ACHN (cell line): ENCODE results near the gene CADPS2.

ENCODE experiments used
- DNase-seq: peaks from one replicate; pipeline ENCODE4 v3.0.0-alpha.2; 2015
- in situ Hi-C: cut with HindIII; loops from 2 replicates; pipeline ENCODE4 v1.10.0; 2017; ENCODE audit warnings: low sequenced_read_pairs, low pct_ligation_motif_present, low pct_unique_long_range_greater_than_20kb

The CADPS2 gene

DNA sequence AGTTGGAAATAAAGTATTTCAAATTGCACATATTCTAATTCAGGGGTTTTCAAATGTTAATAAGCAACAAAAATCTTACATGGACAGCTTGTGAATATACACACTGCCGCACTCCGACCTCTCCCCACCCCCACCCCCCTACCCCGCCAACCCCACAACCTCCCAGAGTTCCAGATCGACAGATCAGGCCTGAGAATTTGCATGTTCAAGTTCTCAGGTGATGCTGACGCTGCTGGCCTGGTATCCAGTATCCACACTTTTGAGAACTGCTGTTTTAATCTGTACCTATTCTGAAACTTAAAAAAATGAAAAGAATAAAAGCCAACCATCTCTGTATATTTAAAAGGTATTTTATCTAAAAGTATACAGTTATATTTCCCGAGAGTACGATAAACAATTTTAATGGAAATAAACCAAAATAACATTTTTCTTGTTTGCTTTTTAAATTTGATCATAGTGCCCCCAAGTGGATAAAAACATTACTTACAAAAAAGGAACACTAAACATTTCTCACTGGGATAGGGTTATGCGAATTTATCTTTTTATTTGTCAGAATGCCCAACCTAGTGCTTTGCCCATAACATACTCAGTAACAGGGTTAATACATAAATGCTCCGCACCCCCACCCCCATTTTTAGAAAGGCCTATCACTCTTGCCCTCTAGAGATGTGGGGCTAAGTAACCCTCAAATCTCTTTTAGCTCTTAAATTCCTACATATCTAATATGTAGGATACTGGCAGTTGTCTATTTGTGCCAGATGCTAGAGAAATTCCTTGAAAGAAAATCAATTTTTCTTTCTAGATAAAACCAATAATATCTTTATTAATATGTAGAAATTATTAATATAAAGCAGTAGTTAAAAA is 353.6 kb downstream of the CADPS2 start:
- in situ Hi-C loops: no loop called here
- peak; percentile 47 for DNase-seq

- peak; percentile 67 for DNase-seq
- in situ Hi-C loops: no loop called here
These were observed 357.3 kb downstream of the CADPS2 start for GRCh38 chr7:122528879-122529481.

- DNase-seq: no peak
- in situ Hi-C loops: no loop called here
These were observed 360.9 kb downstream of the CADPS2 start for GRCh38 chr7:122525355-122525754.

- in situ Hi-C loops: no loop called here
- DNase-seq: no peak
These were observed 364.5 kb downstream of the CADPS2 start for GRCh38 chr7:122521767-122522166.

- in situ Hi-C loops: no loop called here
These were observed 365.2 kb downstream of the CADPS2 start for GRCh38 chr7:122520971-122521555.

DNA sequence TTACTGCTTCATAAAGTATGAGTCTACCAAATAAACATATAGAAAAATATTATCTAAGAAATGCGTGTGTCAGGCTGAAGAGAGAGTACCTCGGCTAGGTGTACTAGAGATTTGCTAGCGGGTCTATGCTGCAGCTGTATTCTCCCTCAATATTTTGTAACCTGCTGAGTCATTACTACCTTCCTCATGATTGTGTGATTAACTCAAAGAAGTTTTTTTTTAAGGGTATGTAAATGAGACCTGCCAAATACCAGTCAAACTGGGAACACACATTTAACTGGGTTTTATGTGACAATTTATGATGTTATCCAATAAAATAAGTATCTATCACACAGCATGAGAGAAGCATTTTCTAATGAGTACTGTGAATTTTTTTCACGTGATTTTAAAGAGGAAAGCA is 367.8 kb downstream of the CADPS2 start:
- no peak for DNase-seq
- in situ Hi-C loops: no loop called here

More at GRCh38 chr7:122520971-122521555, 365.2 kb downstream of the CADPS2 start:
- no peak for DNase-seq

DNA sequence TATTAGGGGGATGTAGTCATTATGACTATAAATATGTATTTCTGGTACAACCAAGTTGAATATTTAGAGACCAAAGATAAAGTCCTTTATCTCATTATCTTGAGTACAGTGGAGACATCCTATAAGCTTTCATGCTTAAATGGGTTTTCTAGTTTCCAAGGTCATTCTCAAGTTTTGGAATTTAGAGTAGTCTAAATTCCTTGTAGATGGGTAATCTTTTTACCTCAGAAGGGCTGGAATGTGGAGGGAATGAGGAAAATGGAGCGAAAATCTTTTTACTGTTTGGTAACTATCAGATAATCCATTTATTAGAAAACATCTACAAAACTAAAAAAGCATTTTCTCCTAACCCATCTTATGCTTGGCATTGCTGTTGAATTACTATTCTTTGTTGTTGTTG is 368.7 kb downstream of the CADPS2 start:
- in situ Hi-C loops: no loop called here
- no peak for DNase-seq

DNA sequence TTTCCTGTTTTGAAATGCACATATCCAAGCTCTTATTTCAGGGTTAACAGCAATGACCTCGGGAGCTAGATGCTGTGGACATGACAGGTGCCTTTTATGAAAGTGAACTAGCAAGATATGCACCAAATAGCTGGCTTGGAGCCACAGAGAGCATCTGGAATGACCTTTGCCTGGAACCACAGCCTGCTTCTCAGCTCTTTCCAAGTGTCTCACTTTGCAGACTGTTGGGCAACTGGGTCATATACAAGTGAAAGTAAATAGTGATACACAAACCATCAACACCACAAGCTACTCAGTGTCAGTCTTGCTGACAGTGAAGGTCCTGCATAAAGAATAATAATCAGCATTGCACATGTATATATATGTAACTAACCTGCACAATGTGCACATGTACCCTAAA is 370.9 kb downstream of the CADPS2 start:
- in situ Hi-C loops: no loop called here
- DNase-seq: no peak

- DNase-seq: no peak
- in situ Hi-C loops: no loop called here
These were observed 375.0 kb downstream of the CADPS2 start for GRCh38 chr7:122511268-122511667.

DNA sequence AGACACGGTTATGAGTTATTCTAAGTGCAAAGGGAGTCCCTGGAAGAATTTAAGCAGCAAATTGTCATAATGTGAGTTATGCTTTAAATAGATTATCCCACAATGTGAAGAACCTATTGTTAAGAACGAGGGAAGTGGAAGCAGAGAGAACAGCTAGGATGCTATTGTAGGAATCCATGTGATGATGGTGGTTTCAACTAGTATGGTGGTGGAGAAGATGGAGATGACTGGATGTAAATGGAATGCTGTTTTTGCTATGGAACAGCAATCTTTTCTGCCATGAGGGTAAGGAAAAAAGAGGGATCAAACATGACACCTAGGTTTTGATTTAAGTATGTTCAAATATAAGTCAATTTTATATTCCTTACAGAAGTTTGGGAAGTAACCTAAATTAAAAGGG is 378.7 kb downstream of the CADPS2 start:
- DNase-seq: no peak
- in situ Hi-C loops: no loop called here

DNA sequence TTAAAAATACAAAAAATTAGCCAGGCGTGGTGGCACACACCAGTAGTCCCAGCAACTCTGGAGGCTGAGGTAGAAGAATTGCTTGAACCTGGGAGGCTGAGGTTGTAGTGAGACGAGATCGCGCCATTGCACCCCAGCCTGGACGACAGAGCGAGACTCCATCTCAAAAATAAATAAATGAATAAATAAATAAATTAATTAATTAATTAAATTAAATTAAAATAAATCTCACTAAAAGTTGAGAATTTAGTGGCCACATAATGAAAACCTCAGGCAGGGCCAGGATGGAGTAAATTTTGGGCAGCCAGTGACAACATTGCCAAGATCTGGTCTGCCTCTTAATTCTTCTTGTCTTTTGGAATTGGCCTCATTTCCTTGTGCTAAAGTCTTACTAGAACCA is 394.3 kb downstream of the CADPS2 start:
- in situ Hi-C loops: no loop called here
- no peak for DNase-seq

DNA sequence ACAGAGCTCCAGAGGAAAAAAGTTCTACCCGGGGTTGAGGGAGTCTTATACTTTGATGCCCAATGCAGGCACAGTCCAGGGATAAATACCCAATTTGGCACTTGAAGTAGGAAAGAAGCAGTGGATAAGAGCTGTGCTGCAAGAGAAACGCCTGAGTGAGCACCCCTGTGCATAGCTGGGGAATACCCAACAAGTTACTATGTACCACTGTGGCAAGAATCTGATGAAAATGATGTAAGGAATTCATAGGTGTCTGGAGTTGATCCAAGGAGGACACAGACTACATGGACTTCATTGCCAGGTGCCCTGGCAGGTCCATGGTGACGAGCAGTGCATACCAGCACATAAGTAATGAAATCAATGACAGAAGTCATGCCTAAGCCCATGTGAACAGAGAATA is 398.0 kb downstream of the CADPS2 start:
- in situ Hi-C loops: no loop called here
- peak; percentile 52 for DNase-seq

DNA sequence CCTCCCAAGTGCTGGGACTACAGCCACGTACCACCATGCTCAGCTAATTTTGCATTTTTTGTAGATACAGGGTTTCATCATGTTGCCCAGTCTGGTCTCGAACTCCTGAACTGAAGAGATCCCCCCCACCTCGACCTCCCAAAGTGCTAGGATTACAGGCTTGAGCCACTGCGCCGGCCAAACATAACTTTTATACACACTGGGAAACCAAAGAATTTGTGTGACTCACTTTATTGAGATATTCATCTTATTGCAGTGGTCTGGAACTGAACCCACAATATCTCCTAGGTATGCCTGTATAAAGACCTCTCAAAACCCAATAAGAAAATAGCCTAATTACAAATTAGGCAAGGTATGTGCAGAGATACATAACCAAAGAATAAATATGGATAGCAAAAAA is 399.1 kb downstream of the CADPS2 start:
- in situ Hi-C loops: no loop called here
- DNase-seq: peak; percentile 39

- in situ Hi-C loops: no loop called here
- no peak for DNase-seq
These were observed 400.4 kb downstream of the CADPS2 start for GRCh38 chr7:122485856-122486255.

DNA sequence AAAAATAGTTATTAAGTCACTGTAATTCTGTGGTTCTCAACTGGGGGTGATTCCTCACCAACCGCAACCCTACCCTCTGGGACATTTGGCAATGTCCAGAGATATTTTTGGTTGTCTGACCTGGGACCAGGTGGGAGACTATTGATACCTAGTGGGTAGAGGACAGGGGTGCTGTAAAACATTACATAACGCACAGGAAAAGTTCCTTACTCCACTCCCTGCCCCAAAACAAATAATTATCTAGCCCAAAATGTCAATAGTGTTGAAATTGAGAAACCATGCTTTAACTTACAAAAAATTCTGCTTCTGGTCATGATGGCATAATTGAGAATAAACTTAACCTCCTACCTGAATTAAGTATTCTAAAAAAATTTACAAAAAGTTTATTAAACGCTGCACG is 404.0 kb downstream of the CADPS2 start:
- in situ Hi-C loops: no loop called here
- no peak for DNase-seq

- in situ Hi-C loops: no loop called here
- no peak for DNase-seq
These were observed 415.4 kb downstream of the CADPS2 start for GRCh38 chr7:122470859-122471258.

DNA sequence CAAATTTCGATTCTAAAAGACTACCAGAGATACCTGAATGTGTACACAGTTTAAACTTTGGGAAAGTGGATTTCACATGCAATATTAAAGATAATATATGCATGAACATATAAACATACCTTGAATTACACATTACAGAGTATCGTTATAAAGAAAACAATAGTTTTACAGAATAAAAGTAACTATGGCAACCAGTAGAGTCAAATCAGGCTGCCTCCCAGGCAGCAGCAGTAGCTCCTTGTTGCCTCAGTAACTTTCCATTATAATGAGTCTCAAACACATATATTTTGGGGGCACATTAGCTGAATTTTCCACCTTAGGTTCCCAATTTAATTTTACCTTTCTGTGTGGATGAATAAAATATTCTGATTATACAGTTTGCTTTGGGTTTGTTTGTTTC is 417.3 kb downstream of the CADPS2 start:
- DNase-seq: no peak
- in situ Hi-C loops: no loop called here

DNA sequence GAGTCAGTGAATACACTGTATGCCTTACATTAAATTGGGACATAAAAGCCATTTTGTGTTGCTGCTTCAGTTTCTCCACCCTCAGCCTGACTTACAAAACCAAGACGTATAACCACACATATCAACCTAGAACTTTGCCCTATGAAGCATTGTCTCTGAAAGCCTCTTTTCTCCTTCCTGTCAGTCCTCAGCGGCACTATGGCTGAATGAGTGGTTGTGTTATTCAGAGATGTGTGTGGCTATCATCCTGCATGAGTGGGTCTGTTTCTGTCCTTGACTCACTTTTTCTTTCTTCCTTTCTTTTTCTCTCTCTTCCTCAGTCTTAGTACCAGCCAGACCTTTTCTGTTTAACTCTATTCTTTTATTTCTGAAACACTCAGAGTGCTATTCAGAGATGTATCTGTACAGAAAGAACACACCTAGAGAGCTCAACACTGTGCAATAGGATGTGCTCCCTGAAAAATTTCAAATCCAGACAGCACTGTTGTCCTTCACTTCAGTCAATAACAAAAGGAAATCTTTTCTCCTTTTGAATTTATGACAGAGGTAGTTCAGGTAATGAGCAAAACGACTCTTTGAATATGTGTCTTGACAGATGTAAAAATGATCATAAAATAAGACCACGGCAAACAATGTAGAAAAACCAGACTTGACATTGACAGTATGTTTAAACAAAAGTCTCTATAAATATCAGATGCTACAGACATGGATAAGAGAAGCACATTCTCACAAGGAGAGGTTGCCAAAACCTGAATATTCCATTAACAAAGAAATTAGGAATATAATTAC is 418.4 kb downstream of the CADPS2 start:
- in situ Hi-C loops: no loop called here
- DNase-seq: no peak

DNA sequence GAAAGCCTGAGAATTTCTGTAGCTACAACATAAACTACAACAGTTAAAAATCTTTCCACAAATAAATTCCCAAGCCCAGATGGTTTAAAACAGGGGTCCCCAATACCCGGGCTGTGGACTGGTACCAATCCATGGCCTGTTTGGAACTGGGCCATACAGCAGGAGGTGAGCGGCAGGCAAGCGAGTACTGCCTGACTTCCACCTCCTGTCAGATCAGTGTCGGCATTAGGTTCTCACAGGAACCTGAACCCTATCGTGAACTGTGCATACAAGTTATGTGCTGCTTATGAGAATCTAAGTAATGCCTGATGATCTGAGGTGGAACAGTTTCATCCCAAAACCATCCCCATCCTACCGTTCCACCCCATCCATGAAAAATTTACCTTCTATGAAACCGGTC is 421.0 kb downstream of the CADPS2 start:
- no peak for DNase-seq
- in situ Hi-C loops: no loop called here
